ENCODE measurements around the gene SPTBN2. TPM values are rescaled to one million over a fixed set of nuclear protein-coding genes. Genes with fewer than 3 reads are reported as not detected.

The SPTBN2 gene
- total RNA-seq, 2 donors from 2014 or later: 3.7 to 7.1 TPM

- peak; percentile 97 for DNase-seq
- no peaks in the 10 kb centered on the region for H3K27me3 ChIP-seq
- no peaks in the 10 kb centered on the region for H3K4me1 ChIP-seq
- TF ChIP-seq CTCF (IDR thresholded peaks at IDR 0.05): no peak
- no peaks in the 10 kb centered on the region for H3K9me3 ChIP-seq
- H3K36me3 ChIP-seq: no peaks in the 10 kb centered on the region
- H3K27ac ChIP-seq: peak within 1 kb of the TSS; percentile 91
- intact Hi-C loops (cut with DNase I): loop anchor here (1.0 to 5.0 kb wide), 2 partner anchors 99 to 270 kb away; no protein-coding TSS in a partner anchor
- peak within 1 kb of the TSS; percentile 75 for H3K4me3 ChIP-seq
- peak within 1 kb of the TSS; percentile 77 to 88 for H3K9ac ChIP-seq (ENCODE audit: low read depth in 2 of 2, low read length in 2 of 2)
These were observed 51.2 kb downstream of the SPTBN2 start, which contains the start of gene RBM4B for GRCh38 chr11:66677599-66678375. Gene RBM4B, minus strand, starts transcription at chr11:66677887. Its CDS starts 808 bp downstream, at chr11:66677079.

GRCh38 chr11:66676931-66677598, 52.0 kb downstream of the SPTBN2 start:
- H3K9ac ChIP-seq (ENCODE audit: low read depth in 2 of 2, low read length in 2 of 2): peak overlapping the region; percentile 77 to 88
- H3K4me3 ChIP-seq: peak overlapping the region; percentile 75
- H3K4me1 ChIP-seq: no peaks in the 10 kb centered on the region
- peak overlapping the region; percentile 91 for H3K27ac ChIP-seq
- no peak for DNase-seq
- H3K27me3 ChIP-seq: no peaks in the 10 kb centered on the region
- no peaks in the 10 kb centered on the region for H3K9me3 ChIP-seq
- no peaks in the 10 kb centered on the region for H3K36me3 ChIP-seq
- intact Hi-C loops (cut with DNase I): loop anchor here (5.0 kb wide), 1 partner anchor 270 kb away; no protein-coding TSS in a partner anchor
- TF ChIP-seq CTCF (IDR thresholded peaks at IDR 0.05): no peak

GRCh38 chr11:66676282-66676919, 52.6 kb downstream of the SPTBN2 start:
- Histone ChIP-seq H3K9ac (ENCODE audit: low read depth in 2 of 2, low read length in 2 of 2) (no peak overlapping the region), H3K4me1 (no peaks in the 10 kb centered on the region), H3K27me3 (no peaks in the 10 kb centered on the region), H3K9me3 (no peaks in the 10 kb centered on the region), H3K36me3 (no peaks in the 10 kb centered on the region), H3K4me3 (peak overlapping the region; percentile 75), H3K27ac (no peak overlapping the region)
- no peak for TF ChIP-seq CTCF (IDR thresholded peaks at IDR 0.05)
- intact Hi-C loops (cut with DNase I): loop anchor here (5.0 kb wide), 1 partner anchor 269 kb away; no protein-coding TSS in a partner anchor
- DNase-seq: no peak

- H3K9me3 ChIP-seq: no peaks in the 10 kb centered on the region
- no peak for TF ChIP-seq CTCF (IDR thresholded peaks at IDR 0.05)
- intact Hi-C loops (cut with DNase I): loop anchor here (5.0 kb wide), 1 partner anchor 268 kb away; no protein-coding TSS in a partner anchor
- no peaks in the 10 kb centered on the region for H3K4me1 ChIP-seq
- DNase-seq: no peak
- H3K27me3 ChIP-seq: no peaks in the 10 kb centered on the region
- H3K36me3 ChIP-seq: no peaks in the 10 kb centered on the region
- no peak overlapping the region for H3K4me3 ChIP-seq
- H3K9ac ChIP-seq (ENCODE audit: low read depth in 2 of 2, low read length in 2 of 2): peak overlapping the region in 1 of 2 donors; percentile 26
- H3K27ac ChIP-seq: no peak overlapping the region
These were observed 53.9 kb downstream of the SPTBN2 start for GRCh38 chr11:66674964-66675602.

GRCh38 chr11:66670816-66671215, 58.2 kb downstream of the SPTBN2 start:
- no peak for TF ChIP-seq CTCF (IDR thresholded peaks at IDR 0.05)
- no peak overlapping the region for H3K4me3 ChIP-seq
- intact Hi-C loops (cut with DNase I): no loop called here

More at GRCh38 chr11:66670816-66671215, 58.2 kb downstream of the SPTBN2 start:
- Histone ChIP-seq H3K36me3 (peaks cover 10% of the 10 kb centered on the region), H3K27me3 (no peaks in the 10 kb centered on the region), H3K9ac (ENCODE audit: low read depth in 2 of 2, low read length in 2 of 2) (no peak overlapping the region), H3K27ac (no peak overlapping the region), H3K9me3 (no peaks in the 10 kb centered on the region), H3K4me1 (no peaks in the 10 kb centered on the region)
- no peak for DNase-seq

Measured in colonic mucosa (tissue), 4 donors.